Measurements from ENCODE around the gene ELOB.
"Not testable (repeated sequence)": the region's sequence is repeated elsewhere in the genome, so short reads cannot be mapped to it uniquely, and the experiment has no call there.

ELOB gene

DNA sequence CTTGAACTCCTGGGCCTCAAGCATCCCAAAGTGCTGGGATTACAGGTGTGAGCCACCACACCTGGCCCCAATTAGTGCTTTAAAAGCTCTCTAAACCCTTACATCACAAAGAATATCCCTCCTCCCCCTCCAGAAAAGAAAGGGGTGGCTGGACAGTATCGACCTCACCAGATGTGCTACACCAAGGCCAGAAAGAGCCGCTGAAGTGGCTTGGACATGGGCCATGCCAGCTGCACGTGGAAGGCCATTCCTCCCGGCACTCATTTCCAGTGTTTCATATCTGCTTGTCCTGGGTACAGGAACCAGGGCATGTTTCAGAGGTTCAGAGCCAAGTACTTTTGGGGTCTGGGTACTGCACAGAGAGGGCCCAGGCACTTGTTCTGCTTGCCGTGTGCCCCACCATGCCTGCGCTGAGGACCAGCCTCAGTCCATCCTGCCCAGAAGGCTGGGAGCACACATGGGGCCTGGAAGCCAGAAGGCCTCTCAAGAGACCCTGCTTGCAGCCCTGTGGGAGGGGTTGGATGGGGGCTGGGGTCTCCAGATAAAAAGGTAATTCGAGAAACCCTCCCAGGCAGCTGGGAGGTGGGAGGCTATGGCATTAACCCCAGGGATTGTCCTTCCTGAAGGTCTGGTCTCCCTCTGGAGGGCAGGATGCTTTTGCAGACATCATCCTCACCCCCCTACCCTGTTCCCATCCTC lies 28.2 kb downstream of the ELOB start:
- no peak for DNase-seq (ENCODE audit: low read depth in 2 of 2)

DNA sequence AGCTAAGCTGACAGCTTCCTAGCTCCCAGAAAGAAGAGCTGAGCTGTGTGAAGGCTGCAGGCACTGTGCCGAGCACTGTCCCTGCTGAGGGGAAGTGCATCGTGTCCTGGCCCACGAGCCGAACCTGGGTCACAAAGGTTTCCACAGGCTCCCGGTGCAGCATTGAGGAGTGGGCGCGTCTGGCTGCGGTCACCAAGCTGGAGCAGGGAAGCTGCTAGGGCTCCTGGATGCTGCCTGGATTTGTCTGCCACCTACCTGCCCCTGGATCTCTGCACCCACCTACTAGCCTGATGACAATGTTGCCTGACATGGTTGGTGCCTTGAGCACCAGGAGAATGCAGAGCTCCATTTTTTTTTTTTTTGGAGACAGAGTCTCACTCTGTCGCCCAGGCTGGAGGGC lies 31.1 kb downstream of the ELOB start:
- DNase-seq (ENCODE audit: low read depth in 2 of 2): no peak

DNA sequence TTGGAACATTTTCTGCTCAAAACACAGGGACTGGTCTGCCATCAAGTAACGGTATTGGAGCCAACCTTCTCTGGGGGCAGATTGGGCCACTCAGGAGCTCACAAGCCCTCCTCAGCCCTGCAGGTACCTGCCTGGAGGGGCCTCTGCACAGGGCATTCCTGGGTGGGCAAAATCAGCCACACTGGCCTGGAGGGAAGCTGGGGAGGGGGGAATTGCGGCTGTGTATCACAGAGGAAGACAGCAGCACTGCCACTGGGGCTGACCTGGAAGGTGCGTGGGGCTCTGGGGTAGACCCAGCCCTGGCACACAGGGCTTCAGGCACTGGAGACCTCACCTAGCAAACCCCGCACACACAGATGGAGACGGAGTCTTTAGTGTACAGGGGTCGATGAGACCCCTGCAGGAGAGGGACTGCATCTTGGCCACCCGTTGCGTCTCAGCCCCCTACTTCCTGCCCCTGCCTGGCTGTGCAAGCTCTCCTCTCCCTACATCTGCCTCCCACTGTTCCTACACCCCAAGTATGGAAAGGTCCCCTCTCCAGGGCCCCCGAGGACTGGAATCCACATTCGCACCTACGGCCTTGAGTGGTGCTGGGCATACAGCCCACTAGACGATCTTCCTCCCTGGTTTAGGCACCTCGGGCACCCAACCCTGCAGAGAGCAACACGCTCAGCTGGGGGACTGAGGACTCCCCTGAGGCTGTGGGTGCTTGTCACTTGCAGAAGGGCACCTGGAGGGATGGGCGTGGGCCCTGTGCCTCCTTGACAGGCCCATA lies 31.8 kb downstream of the ELOB start:
- DNase-seq (ENCODE audit: low read depth in 2 of 2): no peak

DNA sequence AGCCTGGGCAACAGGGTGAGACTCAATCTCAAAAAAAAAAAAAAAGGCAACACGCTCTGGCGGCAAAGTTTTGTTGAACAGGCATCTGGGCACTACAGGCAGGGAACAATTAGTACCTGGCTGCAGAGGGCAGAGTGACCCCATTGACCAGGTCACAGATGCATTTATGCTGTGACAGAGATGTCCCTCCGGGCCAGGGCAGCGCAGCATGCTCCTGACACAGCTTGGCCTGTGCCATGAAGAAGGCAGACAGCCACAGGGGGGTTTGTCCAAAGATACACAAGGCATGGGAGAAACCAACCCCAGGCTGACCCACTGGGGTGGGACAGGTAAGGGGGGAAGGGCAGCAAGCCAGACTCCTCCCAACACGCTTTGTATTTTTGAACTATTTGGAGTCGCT lies 32.4 kb downstream of the ELOB start:
- no peak for DNase-seq (ENCODE audit: low read depth in 2 of 2)

DNA sequence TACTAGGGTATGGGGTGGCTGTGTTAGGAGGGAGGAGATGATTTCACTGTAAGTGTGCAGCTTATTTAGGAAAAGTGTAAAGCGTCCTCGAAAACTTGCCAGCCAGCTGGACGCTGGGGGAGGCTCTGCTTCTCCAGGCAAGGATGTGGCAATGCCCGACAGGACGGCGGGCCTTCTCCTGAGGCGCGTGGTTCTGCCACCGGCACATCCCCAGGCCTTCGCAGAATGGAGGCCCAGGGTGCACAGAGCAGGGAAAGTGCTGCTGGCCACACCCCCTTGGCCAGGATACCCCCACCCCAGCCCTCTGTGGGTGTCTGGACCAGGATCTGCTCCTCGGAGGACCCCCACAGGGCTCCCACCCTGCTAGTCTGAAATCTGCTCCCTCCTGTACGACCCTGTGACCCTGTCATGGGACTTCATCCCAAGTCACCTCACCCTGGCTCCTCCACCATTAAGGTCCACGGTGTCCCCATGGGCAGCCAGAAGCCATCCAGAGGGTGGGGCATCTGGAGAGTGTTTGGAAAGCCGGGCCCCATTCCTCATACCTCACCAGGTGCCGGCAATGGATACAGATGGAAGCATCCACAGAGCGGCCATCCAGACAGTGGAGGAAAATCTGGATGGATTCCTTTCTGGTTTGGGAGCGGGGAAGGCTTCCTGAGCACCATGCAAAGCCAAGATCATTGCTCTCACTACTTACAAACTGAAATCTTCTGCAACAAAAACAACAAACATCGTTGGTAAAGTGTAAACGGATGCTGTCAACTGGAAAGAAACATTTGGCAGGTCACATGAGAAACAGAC lies 33.9 kb downstream of the ELOB start:
- DNase-seq (ENCODE audit: low read depth in 2 of 2): no peak

DNA sequence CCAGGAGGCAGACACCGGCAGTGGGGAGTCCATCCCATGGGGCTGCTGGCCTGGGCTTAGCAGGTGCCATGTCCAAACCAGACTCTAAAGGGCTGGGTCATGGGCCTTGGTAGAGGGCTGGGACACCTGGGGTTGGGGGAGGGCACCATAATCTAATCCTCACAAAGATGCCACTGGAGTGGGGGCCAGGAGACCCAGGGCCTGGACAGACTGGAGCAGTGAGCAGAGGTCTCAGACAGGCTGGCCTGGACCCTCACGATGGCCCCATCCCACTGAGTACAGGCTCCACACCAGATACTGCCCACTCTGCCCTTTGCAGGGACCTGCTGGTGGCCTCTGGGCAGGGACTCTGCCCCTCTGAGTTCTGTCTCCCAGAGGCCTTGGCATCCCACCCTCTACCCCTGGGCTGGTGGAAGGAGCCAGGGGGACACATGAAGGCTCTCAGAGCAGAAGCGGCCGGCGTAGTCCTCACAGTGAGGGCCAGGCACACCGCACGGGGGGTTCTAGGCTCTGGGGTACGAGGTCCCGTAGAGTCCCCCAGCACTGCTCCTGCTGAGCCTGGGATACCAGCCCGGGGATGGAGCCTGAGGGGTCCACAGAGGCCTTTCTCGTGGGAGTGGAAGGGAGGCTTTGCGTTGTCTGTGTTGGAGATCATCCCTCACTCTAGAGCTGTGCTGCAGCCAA lies 34.6 kb downstream of the ELOB start:
- no peak for DNase-seq (ENCODE audit: low read depth in 2 of 2)

DNA sequence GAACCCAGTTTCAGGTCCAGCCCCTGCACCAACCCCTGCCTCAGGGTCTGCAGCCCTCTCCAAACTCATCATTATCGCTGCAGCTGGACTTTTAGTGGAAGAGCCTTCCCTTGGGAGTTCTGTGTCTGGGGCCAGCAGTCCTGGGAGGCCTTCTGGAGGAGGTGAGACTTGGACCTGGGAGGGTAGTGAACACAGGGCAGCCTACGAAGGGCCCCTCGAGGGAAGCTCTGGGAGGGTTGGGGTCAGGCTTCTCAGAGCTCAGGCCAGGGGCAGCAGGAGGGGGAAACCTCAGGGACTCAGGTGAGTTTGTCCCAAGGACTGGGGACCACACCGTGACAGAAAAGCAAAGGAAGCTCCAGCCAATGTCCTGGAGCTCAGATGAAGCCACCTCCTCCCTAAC lies 35.9 kb downstream of the ELOB start:
- DNase-seq (ENCODE audit: low read depth in 2 of 2): no peak

DNA sequence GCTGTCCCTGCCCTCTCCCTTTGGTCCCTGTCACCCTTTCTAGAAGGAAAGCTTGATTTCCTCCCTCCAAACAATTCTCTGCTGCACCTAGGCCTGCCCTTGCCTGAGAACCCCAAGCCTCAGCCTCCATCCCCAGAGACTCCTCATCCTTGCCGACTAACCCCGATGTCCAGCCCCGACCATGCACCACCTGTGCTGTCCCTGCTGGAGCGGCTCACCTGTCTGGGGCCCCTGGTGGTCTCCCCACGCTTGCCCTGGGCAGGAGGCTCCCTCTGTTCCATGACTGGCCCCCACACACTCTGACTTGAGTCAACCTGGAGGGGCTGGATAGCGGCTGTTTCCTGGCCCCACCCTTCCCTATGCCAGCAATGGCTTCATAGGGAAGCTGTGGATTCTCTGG lies 36.6 kb downstream of the ELOB start:
- DNase-seq (ENCODE audit: low read depth in 2 of 2): no peak

DNA sequence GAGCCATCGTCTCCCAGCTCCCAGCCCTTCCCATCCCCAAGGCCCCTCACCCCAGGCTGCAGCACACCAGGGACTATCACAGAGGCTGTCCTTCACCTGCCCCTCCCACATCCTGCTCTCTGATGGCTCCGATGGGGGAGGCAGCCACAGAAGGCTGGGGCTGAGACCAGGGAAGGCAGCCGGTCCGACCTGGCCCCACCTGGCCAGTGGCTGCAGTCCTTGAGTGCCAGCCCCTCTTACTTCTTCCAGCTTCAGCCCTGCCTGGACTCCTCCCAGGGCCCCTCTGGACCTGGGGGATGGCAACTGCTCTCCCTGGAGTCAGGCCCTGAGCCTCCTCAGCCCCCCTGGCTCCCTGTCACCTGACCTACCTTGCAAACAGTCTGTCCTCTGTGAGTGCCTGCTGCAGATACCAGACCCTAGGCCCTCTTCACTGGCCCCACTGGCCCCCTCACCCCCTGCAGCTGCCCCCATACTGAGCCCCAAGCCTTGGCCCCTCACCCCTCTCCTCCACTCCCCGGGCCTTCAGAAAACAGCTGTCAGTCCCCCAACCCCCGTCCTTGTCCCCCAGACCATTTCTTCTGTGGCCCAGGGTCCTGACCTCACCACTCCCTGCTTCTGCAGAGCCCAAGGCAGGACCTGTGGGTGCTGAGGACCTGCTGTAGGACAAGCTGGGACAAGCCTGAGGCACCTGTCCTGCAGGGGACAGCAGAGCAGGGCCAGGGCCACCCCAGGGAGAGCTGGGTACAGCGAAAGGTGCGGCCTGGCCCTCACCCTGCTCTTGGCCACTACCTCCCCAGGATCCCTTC lies 37.3 kb downstream of the ELOB start:
- DNase-seq (ENCODE audit: low read depth in 2 of 2): no peak

DNA sequence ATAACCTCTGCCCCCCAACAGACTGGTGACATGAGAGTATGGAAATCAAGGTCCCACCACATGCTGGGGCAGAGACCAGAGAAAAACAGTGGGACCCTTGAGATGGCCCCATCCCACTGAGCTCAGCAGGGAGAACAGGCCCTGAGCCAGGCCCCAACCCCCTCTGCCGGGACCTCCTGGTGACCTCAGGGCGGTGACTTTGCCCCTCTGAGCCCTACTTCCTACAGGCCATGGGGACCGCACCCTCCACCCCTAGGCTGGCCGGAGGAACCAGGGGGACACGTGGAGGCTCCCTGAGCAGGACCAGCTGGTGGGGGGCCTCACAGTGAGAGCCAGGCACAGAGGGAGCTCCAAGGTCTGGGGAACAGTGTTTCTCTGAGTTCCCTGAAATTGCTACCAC lies 38.5 kb downstream of the ELOB start:
- no peak for DNase-seq (ENCODE audit: low read depth in 2 of 2)

DNA sequence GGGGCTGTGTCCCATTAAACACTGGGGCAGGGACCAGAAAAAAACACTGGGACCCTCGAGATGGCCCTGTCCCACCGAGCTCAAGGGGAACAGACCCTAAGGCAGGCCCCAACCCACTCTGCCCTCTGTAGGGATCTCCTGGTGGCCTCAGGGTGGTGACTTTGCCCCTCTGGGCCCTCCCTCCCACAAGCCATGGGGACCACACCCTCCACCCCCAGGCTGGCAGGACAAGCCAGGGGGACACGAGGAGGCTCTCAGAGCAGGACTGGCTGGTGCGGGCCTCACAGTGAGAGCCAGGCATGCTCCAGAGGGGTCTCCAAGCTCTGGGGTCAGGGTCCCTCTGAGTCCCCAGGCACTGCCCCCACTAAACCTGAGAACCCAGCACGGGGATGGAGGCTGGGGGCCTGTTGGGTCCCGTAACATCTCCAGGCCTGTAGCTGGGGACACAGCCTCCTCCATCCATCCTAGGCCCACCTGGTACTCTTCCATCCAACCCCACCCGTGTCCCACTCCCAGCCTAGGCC lies 39.1 kb downstream of the ELOB start:
- DNase-seq (ENCODE audit: low read depth in 2 of 2): no peak

DNA sequence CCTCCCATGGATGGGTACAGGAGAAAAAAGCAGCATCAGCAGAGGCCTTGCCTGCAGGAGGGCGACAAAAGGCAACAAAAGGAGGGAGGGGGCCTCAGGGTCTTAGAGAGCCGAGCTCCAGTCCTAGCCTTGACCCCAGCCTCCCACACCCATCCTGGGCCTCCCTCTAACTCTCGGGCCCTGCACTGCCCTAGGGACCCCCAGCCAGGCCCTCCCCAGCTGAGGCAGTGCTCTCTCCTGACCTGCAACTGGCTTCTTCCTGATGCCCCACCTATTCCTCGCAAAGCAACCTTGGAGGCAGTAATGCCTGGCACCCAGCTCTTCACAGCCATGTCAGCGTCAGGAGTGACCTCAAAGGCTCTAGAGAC lies 39.9 kb downstream of the ELOB start:
- DNase-seq (ENCODE audit: low read depth in 2 of 2): no peak

DNA sequence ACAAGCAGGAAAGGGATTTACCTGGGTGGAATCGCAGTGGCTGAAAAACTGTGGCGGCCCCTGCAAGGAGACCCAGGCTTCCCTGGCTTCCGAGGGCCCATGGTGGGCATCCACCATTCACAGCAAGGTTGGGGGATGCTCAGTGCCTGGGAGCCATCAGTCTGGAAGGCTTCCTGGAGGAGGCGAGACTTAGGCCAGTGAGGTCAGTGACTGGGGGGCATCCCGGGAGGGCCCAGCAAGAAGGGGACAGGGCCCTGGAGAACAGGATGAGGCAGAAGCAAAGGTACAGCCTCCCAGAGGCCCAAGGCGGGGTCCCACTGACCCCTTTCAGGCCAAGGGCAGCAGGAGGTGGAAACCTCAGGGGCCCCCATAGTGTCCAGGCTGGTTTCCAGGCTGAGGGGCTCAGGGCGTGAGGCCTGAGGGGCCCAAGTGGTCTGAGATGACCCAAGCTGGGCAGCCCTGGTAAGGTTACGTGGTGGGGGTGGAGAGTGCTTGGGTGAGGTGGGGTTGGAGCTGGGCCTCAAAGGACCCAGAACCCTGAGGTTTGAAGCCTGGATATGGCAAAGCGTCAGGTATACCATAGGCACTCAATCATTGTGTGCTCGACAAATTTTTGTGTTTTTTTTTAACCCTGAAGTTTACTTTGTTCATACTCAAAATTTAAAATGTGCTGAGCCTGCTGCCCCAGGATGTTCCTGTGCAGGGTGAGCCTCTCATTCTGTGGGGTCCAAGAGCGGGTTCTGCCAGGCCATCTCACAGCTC lies 40.4 kb downstream of the ELOB start:
- no peak for DNase-seq (ENCODE audit: low read depth in 2 of 2)

DNA sequence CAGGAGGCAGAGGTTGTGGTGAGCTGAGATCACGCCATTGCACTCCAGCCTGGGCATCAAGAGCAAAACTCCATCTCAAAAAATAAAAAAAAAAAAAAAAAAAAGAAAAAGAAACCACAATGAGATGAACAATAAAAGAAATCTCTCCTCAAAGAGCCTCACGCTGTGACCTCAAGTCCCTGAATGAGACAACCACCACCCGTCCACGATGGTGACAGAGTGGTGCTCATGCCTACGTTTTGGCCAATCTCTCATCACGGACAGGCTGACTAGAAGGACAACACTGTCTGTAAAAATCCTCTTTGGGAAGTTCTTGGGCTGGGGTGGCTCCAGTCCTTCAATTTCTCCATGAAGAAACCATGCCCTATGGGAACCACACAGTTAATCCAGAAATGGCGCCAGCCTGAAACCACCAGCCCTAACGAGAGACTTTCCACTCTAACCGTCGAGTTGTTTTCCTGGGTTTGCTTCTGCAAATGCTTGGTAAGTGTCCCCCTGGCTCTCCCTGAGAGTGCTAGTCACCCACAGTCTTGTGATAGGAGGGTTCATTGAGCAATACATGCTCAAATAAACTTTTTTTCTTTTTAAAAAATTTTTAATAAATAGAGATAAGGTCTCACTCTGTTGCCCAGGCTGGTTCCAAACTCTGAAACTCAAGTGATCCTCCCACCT lies 42.1 kb downstream of the ELOB start:
- DNase-seq (ENCODE audit: low read depth in 2 of 2): no peak

DNA sequence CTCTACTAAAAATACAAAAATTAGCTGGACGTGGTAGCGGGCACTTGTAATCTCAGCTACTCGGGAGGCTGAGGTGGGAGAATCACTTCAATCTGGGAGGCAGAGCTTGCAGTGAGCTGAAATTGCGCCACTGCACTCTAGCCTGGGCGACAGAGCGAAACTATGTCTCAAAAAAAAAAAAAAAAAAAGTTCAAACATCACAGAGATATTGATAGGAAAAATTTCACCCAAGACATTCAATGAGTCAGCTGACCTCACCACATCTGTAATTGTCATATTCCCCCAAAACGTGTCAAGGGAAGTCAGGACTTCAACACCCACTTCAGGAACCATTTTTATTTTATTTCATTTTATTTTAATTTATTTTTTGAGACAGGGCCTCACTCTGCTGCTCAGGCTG lies 49.0 kb downstream of the ELOB start:
- DNase-seq (ENCODE audit: low read depth in 2 of 2): no peak

DNA sequence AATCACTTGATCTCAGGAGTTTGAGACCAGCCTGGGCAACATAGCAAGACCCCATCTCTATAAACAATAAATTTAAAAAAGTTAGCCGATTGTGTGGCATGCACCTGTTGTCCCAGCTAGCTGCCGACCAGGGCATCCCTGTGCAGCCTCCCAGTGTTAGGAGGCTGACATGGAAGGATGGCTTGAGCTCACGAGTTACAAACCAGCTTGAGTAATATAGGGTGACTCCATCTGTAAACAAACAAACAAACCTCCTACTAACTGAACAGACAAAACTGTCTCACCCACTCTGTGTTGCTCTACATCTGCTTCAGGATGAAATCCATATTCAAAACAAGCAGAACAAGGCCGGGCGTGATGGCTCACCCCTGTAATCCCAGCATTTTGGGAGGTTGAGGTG lies 50.2 kb downstream of the ELOB start:
- no peak for DNase-seq (ENCODE audit: low read depth in 2 of 2)

DNA sequence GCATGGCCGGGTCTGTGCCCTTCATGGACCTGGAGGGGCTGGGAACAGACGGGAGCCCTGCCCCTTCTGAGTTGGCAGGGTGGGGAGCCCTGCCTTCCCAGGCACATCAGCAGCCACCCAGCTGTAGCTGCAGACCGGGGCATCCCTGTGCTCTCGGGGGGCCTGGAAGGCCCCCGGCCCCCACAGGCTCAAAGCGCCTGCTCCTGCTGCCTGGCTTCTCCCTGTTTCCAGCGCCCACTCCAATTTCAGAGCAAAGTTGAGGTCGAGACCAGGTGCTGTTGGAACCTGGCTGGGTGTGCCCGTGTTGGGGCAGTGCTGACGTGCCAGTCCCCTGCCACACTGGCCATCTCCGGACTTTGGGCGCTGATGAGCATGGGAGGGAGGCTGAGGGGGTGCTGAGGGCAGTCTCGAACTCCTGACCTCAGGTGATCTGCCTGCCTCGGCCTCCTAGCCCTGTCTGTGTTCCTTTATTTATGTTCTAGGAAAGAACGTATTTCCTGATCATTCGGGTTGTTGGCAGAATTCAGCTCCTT lies 52.2 kb downstream of the ELOB start:
- DNase-seq (ENCODE audit: low read depth in 2 of 2): no peak

DNA sequence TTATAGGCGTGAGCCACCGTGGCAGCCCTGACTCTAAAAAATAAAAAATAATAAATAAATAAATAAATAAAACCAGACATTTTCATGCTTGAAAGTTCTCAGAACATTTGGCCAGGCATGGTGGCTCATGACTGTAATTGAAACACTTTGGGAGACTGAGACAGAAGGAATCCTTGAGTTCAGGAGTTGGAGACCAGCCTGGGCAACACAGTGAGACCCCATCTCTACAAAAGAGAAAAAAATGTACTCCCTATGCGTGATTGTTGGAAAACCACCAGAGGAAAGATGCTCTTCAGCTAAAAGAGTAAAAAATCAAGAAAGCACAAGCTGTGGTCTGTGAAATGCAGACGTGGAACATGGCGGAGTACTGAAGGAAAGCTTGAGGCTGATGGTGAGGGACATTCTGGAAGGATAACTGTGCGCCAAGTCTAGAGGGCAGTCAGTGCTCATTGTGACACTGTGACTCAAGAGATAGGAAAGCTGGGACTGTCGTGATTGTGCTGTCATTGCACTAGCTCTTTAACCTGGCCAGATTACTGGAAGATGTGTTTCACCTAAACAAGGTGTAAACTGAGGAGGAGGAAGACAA lies 52.9 kb downstream of the ELOB start:
- DNase-seq (ENCODE audit: low read depth in 2 of 2): no peak

DNA sequence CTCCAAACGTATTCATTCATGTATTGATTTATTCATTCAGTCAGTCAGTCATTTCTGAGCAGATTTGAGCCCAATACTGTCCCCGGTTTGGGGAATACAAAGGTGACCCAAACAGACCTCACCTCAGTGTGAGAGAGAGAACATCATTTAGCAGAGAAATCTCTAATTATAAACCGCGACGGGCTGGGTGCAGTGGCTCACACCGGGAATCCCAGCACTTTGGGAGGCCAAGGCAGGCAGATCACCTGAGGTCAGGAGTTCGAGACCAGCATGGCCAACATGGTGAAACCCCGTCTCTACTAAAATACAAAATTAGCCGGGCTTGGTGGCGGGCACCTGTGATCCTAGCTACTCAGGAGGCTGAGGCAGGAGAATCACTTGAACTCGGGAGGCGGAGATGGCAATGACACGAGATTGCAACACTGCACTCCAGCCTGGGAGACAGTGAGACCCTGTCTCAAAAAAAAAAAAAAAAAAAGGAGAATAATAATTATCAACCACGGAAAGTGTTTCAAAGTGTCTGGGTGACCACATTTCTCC lies 55.4 kb downstream of the ELOB start:
- not testable (repeated sequence) for DNase-seq (ENCODE audit: low read depth in 2 of 2)
